Nephron (organoid): ENCODE measurements around the gene DNER.

Source experiments
- H3K27ac Mint-ChIP-seq, 3 experiments: 2 replicates each; pipeline ENCODE4 v1.8.0; 2020; ENCODE audit warnings: mixed read lengths in 3 of 3, mild to moderate bottlenecking in 2 of 3, moderate library complexity in 1 of 3
- H3K27me3 Mint-ChIP-seq: 2 replicates; pipeline ENCODE4 v1.8.0; 2021; ENCODE audit warnings: low read depth, mild to moderate bottlenecking, moderate library complexity, mixed read lengths
- H3K36me3 Mint-ChIP-seq: 2 replicates; pipeline ENCODE4 v1.8.0; 2020; ENCODE audit warnings: low read depth, mixed read lengths
- H3K4me1 Mint-ChIP-seq: 2 replicates; pipeline ENCODE4 v1.8.0; 2020; ENCODE audit warnings: mixed read lengths
- H3K4me3 Mint-ChIP-seq, 3 experiments: 2 replicates each; pipeline ENCODE4 v1.8.0; 2020; ENCODE audit warnings: mild to moderate bottlenecking in 3 of 3, mixed read lengths in 3 of 3, moderate library complexity in 2 of 3
- H3K9me3 Mint-ChIP-seq: 2 replicates; pipeline ENCODE4 v1.8.0; 2020; ENCODE audit warnings: mixed read lengths
- CTCF ChIP-seq, 3 experiments: fragments of 200-600 bp; sonication (generic); IDR thresholded peaks; one replicate each; pipeline ENCODE4 v1.5.0; 2021; ENCODE audit warnings: antibody characterized with exemption in 3 of 3; ENCODE audit not compliant: unreplicated experiment in 3 of 3

Gene DNER

GRCh38 chr2:229562472-229563127 lies 151.8 kb downstream of the DNER start:
- Mint-ChIP-seq H3K27me3 (peaks cover 5% of the 10 kb centered on the region), H3K9me3 (no peaks in the 10 kb centered on the region), H3K4me3 (no peak overlapping the region), H3K27ac (no peak overlapping the region), H3K4me1 (no peaks in the 10 kb centered on the region), H3K36me3 (no peaks in the 10 kb centered on the region)
- TF ChIP-seq CTCF (IDR thresholded peaks at IDR 0.05; ENCODE audit: unreplicated experiment in 3 of 3): no peak

GRCh38 chr2:229559986-229560385 lies 154.4 kb downstream of the DNER start:
- TF ChIP-seq CTCF (IDR thresholded peaks at IDR 0.05; ENCODE audit: unreplicated experiment in 3 of 3): no peak
- no peaks in the 10 kb centered on the region for H3K36me3 Mint-ChIP-seq
- no peak overlapping the region for H3K4me3 Mint-ChIP-seq
- H3K9me3 Mint-ChIP-seq: peaks cover 3% of the 10 kb centered on the region
- peaks cover 5% of the 10 kb centered on the region for H3K27me3 Mint-ChIP-seq
- H3K27ac Mint-ChIP-seq: no peak overlapping the region
- no peaks in the 10 kb centered on the region for H3K4me1 Mint-ChIP-seq

- Mint-ChIP-seq H3K27ac (no peak overlapping the region), H3K4me1 (no peaks in the 10 kb centered on the region), H3K4me3 (no peak overlapping the region), H3K9me3 (peaks cover 3% of the 10 kb centered on the region), H3K27me3 (no peaks in the 10 kb centered on the region), H3K36me3 (no peaks in the 10 kb centered on the region)
- TF ChIP-seq CTCF (IDR thresholded peaks at IDR 0.05; ENCODE audit: unreplicated experiment in 3 of 3): no peak
Measured at GRCh38 chr2:229553091-229553490, 161.3 kb downstream of the DNER start.

- no peak overlapping the region for H3K4me3 Mint-ChIP-seq
- no peaks in the 10 kb centered on the region for H3K4me1 Mint-ChIP-seq
- TF ChIP-seq CTCF (IDR thresholded peaks at IDR 0.05; ENCODE audit: unreplicated experiment in 3 of 3): no peak
- no peaks in the 10 kb centered on the region for H3K36me3 Mint-ChIP-seq
- no peaks in the 10 kb centered on the region for H3K9me3 Mint-ChIP-seq
- peaks cover 4% of the 10 kb centered on the region for H3K27me3 Mint-ChIP-seq
- no peak overlapping the region for H3K27ac Mint-ChIP-seq
Measured at GRCh38 chr2:229543176-229543873, 171.0 kb downstream of the DNER start.

GRCh38 chr2:229539628-229540027 lies 174.7 kb downstream of the DNER start:
- no peak for TF ChIP-seq CTCF (IDR thresholded peaks at IDR 0.05; ENCODE audit: unreplicated experiment in 3 of 3)
- H3K27ac Mint-ChIP-seq: no peak overlapping the region
- no peaks in the 10 kb centered on the region for H3K36me3 Mint-ChIP-seq
- H3K27me3 Mint-ChIP-seq: no peaks in the 10 kb centered on the region
- no peaks in the 10 kb centered on the region for H3K4me1 Mint-ChIP-seq
- no peaks in the 10 kb centered on the region for H3K9me3 Mint-ChIP-seq
- H3K4me3 Mint-ChIP-seq: no peak overlapping the region

GRCh38 chr2:229531594-229531993 lies 182.8 kb downstream of the DNER start:
- peaks cover 13% of the 10 kb centered on the region for H3K9me3 Mint-ChIP-seq
- H3K4me3 Mint-ChIP-seq: no peak overlapping the region
- no peak for TF ChIP-seq CTCF (IDR thresholded peaks at IDR 0.05; ENCODE audit: unreplicated experiment in 3 of 3)
- H3K27ac Mint-ChIP-seq: no peak overlapping the region
- H3K4me1 Mint-ChIP-seq: peaks cover 21% of the 10 kb centered on the region
- H3K27me3 Mint-ChIP-seq: no peaks in the 10 kb centered on the region
- H3K36me3 Mint-ChIP-seq: peaks cover 7% of the 10 kb centered on the region
